HepG2 (cell line): ENCODE measurements around the gene C10orf90. TPM values are rescaled to one million over a fixed set of nuclear protein-coding genes. Genes with fewer than 3 reads are reported as not detected.

Experiments
- ATAC-seq: fragments of 200-7000 bp; cut with Tn5 transposase; 3 replicates; pipeline ENCODE4 v1.9.1; 2020; ENCODE audit warnings: mild to moderate bottlenecking, moderate library complexity
- BruUV-seq: library from RNA; stranded (reverse); fragments of 400-500 nt; replicated peaks from 2 replicates; lab custom pipeline; 2021; lab: Mats Ljungman, UMichigan
- CTCF ChIA-PET: fragments of 300-600 bp; formaldehyde crosslinking; extraction: SDS; loops from one replicate; lab custom pipeline; 2021; ENCODE audit warnings: low total read pairs, inconsistent platforms, low intra/inter-chr PET ratio; lab: Yijun Ruan, JAX
- POLR2A ChIA-PET: fragments of 350-600 bp; sonication (Branson Sonifier 250); formaldehyde crosslinking; loops from one replicate; lab custom pipeline; 2020; ENCODE audit warnings: antibody characterized with exemption, inconsistent platforms; lab: Yijun Ruan, JAX
- DNase-seq: peaks from one replicate; pipeline ENCODE4 v3.0.0-alpha.2; 2015; ENCODE audit warnings: low spot score
- FAIRE-seq: peaks from 3 replicates; lab custom pipeline; 2011; peaks lifted over from hg19 to GRCh38; lab: Jason Lieb, UNC
- H2AFZ ChIP-seq: one replicate; pipeline ENCODE4 v1.6.1; 2011; ENCODE audit warnings: low read length, inconsistent platforms
- H3K27ac ChIP-seq: fragments of 300-600 bp; 3 replicates; pipeline ENCODE4 v1.8.0; 2011; ENCODE audit warnings: mixed run types, mild to moderate bottlenecking, mixed read lengths, low read length, inconsistent platforms; ENCODE audit not compliant: insufficient read depth; ENCODE audit errors: extremely low read length
- H3K27me3 ChIP-seq, 2 experiments: fragments of 200-600 bp in 1 of 2; 2 replicates in 1 of 2; 3 replicates in 1 of 2; pipeline versions ENCODE4 v1.6.0 to v1.8.0; 2011; ENCODE audit warnings: low read length in 2 of 2, mild to moderate bottlenecking in 2 of 2, moderate library complexity in 2 of 2, inconsistent platforms in 1 of 2; ENCODE audit not compliant: insufficient read depth in 2 of 2, control insufficient read depth in 1 of 2
- H3K36me3 ChIP-seq, 2 experiments: fragments of 200-600 bp in 1 of 2; replicated peaks in 1 of 2; 2 replicates in 1 of 2; 3 replicates in 1 of 2; pipeline versions ENCODE4 v1.5.1 to v1.8.0; 2011; ENCODE audit warnings: low read length in 2 of 2, inconsistent platforms in 1 of 2; ENCODE audit not compliant: insufficient read depth in 2 of 2, control insufficient read depth in 1 of 2
- H3K4me1 ChIP-seq: 2 replicates; pipeline ENCODE4 v1.5.1; 2012; ENCODE audit warnings: low read length, inconsistent platforms; ENCODE audit not compliant: insufficient read depth
- H3K4me2 ChIP-seq: 2 replicates; pipeline ENCODE4 v1.6.0; 2011; ENCODE audit warnings: low read depth, low read length, inconsistent platforms
- H3K4me3 ChIP-seq, 3 experiments: fragments of 200-600 bp in 1 of 3; sonication (generic), shearing (Covaris generic) in 1 of 3; replicated peaks in 1 of 3; 2 replicates each; pipeline ENCODE4 v1.5.1; 2011 to 2016; ENCODE audit warnings: low read length in 3 of 3, inconsistent platforms in 2 of 3, low read depth in 2 of 3, mild to moderate bottlenecking in 2 of 3, control low read depth in 1 of 3, mixed read lengths in 1 of 3; ENCODE audit not compliant: insufficient read depth in 1 of 3
- H3K79me2 ChIP-seq: one replicate; pipeline ENCODE4 v1.6.1; 2011; ENCODE audit warnings: low read length, inconsistent platforms; ENCODE audit not compliant: insufficient read depth
- H3K9ac ChIP-seq: 2 replicates; pipeline ENCODE4 v1.6.0; 2011; ENCODE audit warnings: mild to moderate bottlenecking, low read depth, low read length, inconsistent platforms; ENCODE audit not compliant: insufficient read depth
- H3K9me3 ChIP-seq: 2 replicates; pipeline ENCODE4 v1.5.1; 2012; ENCODE audit warnings: mild to moderate bottlenecking, low read length
- H4K20me1 ChIP-seq: 2 replicates; pipeline ENCODE4 v1.6.0; 2011; ENCODE audit warnings: inconsistent platforms, mild to moderate bottlenecking, low read length, moderate library complexity; ENCODE audit not compliant: insufficient read depth
- BCLAF1 ChIP-seq: fragments of 450-650 bp; IDR thresholded peaks from 2 replicates; pipeline ENCODE4 v1.6.1; 2017; ENCODE audit warnings: mild to moderate bottlenecking
- KDM1A ChIP-seq: IDR thresholded peaks from 2 replicates; pipeline ENCODE4 v1.6.1; 2016; ENCODE audit warnings: missing compliant biosample characterization
- MYC ChIP-seq: sonication (generic); formaldehyde crosslinking; IDR thresholded peaks from 2 replicates; pipeline ENCODE4 v1.9.0; 2021; ENCODE audit warnings: missing genetic modification reagents, borderline replicate concordance
- SALL1 ChIP-seq: sonication (generic); formaldehyde crosslinking; IDR thresholded peaks from 2 replicates; pipeline ENCODE4 v1.8.0; 2022; ENCODE audit warnings: mild to moderate bottlenecking, missing genetic modification reagents
- ZNF34 ChIP-seq: sonication (generic); formaldehyde crosslinking; IDR thresholded peaks from 2 replicates; pipeline ENCODE4 v1.4.0; 2020; ENCODE audit warnings: mild to moderate bottlenecking, missing genetic modification reagents, borderline replicate concordance
- ZNF709 ChIP-seq: sonication (generic); formaldehyde crosslinking; IDR thresholded peaks from 2 replicates; pipeline ENCODE4 v1.5.0; 2020; ENCODE audit warnings: mild to moderate bottlenecking, missing genetic modification reagents
- ZNF776 ChIP-seq: sonication (generic); formaldehyde crosslinking; IDR thresholded peaks from 2 replicates; pipeline ENCODE4 v1.4.0; 2020; ENCODE audit warnings: mild to moderate bottlenecking, missing genetic modification reagents
- WGBS: methylation state at CpG from one replicate; pipeline ENCODE4 v1.1.6; 2017; ENCODE audit warnings: low lambda C conversion rate; 5-methylcytosine and 5-hydroxymethylcytosine counted together
- in situ Hi-C: cut with HindIII; loops from 2 replicates; pipeline ENCODE4 v1.10.0; 2017; ENCODE audit warnings: low pct_unique_long_range_greater_than_20kb; ENCODE audit not compliant: extremely low pct_ligation_motif_present
- intact Hi-C: fragments of 100-400 bp; cut with micrococcal nuclease; formaldehyde crosslinking; loops from one replicate; pipeline ENCODE4 v1.10.0; 2022; ENCODE audit not compliant: unreplicated experiment
- polyA plus RNA-seq, 8 experiments: library from polyadenylated mRNA; depleted of rRNA in 3 of 8; stranded (reverse) in 7 of 8; unstranded in 1 of 8; fragments of >200 nt; fragmentation: Illumina TruSeq in 4 of 8; extraction: Trizol in 4 of 8; gene quantifications; 2 replicates each; pipeline versions ENCODE4 v1.2.1 to v1.2.3, GENCODE V29; 2011 to 2016; ENCODE audit warnings: low read depth in 4 of 8, missing spikeins in 1 of 8, mixed read lengths in 1 of 8; ENCODE audit not compliant: insufficient read depth in 1 of 8
- total RNA-seq, 5 experiments: library from RNA; depleted of rRNA; stranded (reverse); fragments of >200 nt; fragmentation: Illumina TruSeq; extraction: Trizol; gene quantifications; 2 replicates each; pipeline ENCODE4 v1.2.3, GENCODE V29; 2016; ENCODE audit warnings: low read depth in 1 of 5

The C10orf90 gene
- total and polyA plus RNA-seq, 2 of the 13 experiments (the other 11 are each of a cell fraction or from before 2014, with no cell fraction given) = not detected

GRCh38 chr10:126437635-126438406, 232.7 kb downstream of the C10orf90 start:
- Histone ChIP-seq H3K4me2 (no peak overlapping the region), H3K36me3 (no peaks in the 10 kb centered on the region), H2AFZ (no peak overlapping the region), H3K27me3 (no peaks in the 10 kb centered on the region), H3K27ac (no peak overlapping the region), H4K20me1 (no peaks in the 10 kb centered on the region), H3K9ac (no peak overlapping the region), H3K9me3 (no peaks in the 10 kb centered on the region), H3K79me2 (no peaks in the 10 kb centered on the region), H3K4me1 (no peaks in the 10 kb centered on the region), H3K4me3 (no peak overlapping the region)
- 0% methylated on average over 2 of the region's 2 CpGs for WGBS
- FAIRE-seq (no peak), DNase-seq (no peak), ATAC-seq (no peak)
- ChIA-PET CTCF (no interaction called here), POLR2A (no interaction called here)
- in situ Hi-C loops (no loop called here), intact Hi-C loops (no loop called here)
- BruUV-seq = no TSS peak
- no peak for TF ChIP-seq BCLAF1
- TF ChIP-seq MYC (CRISPR knock-in tag) = no peak
- TF ChIP-seq ZNF34 = no peak
- TF ChIP-seq ZNF776 (CRISPR knock-in tag) = no peak
- no peak for TF ChIP-seq ZNF709
- no peak for TF ChIP-seq KDM1A (CRISPR knock-in tag)
- no peak for TF ChIP-seq SALL1 (CRISPR knock-in tag)
- TF ChIP-seq, all 625 proteins: peak for 0
